Upper lobe of left lung (tissue), 6 donors: ENCODE results near the gene TTC28. TPM values are rescaled to one million over a fixed set of nuclear protein-coding genes. Genes with fewer than 3 reads are reported as not detected.

Source experiments
- ATAC-seq, 2 donors: fragments of 200-7000 bp; cut with Tn5 transposase; one replicate each; pipeline ENCODE4 v1.9.1; 2022; ENCODE audit warnings: mild to moderate bottlenecking in 2 of 2, moderate library complexity in 2 of 2; ENCODE audit not compliant: low FRiP score in 2 of 2
- DNase-seq, 2 donors: peaks; one replicate each; pipeline ENCODE4 v3.0.0-alpha.2; 2019 to 2020
- H3K27ac ChIP-seq, 4 donors: fragments of 200-600 bp; sonication (generic); one replicate each; pipeline ENCODE4 v1.5.1; 2016 to 2019
- H3K27me3 ChIP-seq, 4 donors: fragments of 200-600 bp; sonication (generic); one replicate each; pipeline ENCODE4 v1.5.1; 2017 to 2019
- H3K36me3 ChIP-seq, 4 donors: fragments of 200-600 bp; sonication (generic); one replicate each; pipeline ENCODE4 v1.5.1; 2016 to 2019
- H3K4me1 ChIP-seq, 4 donors: fragments of 200-600 bp; sonication (generic); one replicate each; pipeline ENCODE4 v1.5.1; 2018 to 2019
- H3K4me3 ChIP-seq, 4 donors: fragments of 200-600 bp; sonication (generic); one replicate each; pipeline ENCODE4 v1.5.1; 2017 to 2019; ENCODE audit warnings: mild to moderate bottlenecking in 2 of 4, moderate library complexity in 1 of 4
- H3K9me3 ChIP-seq, 4 donors: fragments of 200-600 bp; sonication (generic); one replicate each; pipeline ENCODE4 v1.5.1; 2018 to 2019
- CTCF ChIP-seq, 6 experiments: fragments of 450-650 bp in 4 of 6; fragments of 200-600 bp in 2 of 6; sonication (generic) in 2 of 6; IDR thresholded peaks; one replicate each; pipeline ENCODE4 v1.5.1; 2016 to 2019; ENCODE audit warnings: antibody characterized with exemption in 6 of 6
- EP300 ChIP-seq, 4 donors: sonication (generic); formaldehyde crosslinking; IDR thresholded peaks; one replicate each; pipeline ENCODE4 v1.5.1; 2017; ENCODE audit warnings: antibody characterized with exemption in 4 of 4, control low read depth in 2 of 4
- POLR2A ChIP-seq, 4 donors: fragments of 450-650 bp; IDR thresholded peaks; one replicate each; pipeline ENCODE4 v1.5.1; 2016 to 2017; ENCODE audit warnings: antibody characterized with exemption in 4 of 4, mild to moderate bottlenecking in 2 of 4
- POLR2AphosphoS5 ChIP-seq, 2 donors: sonication (generic); formaldehyde crosslinking; IDR thresholded peaks; one replicate each; pipeline ENCODE4 v1.5.1; 2017; ENCODE audit warnings: antibody characterized with exemption in 2 of 2
- WGBS, 2 donors: methylation state at CpG; one replicate each; pipeline ENCODE4 v1.1.5; 2017 to 2018; 5-methylcytosine and 5-hydroxymethylcytosine counted together
- total RNA-seq, 6 donors: library from RNA; depleted of rRNA in 4 of 6; stranded (reverse); fragments of >200 nt in 4 of 6; gene quantifications; one replicate each; pipeline versions ENCODE4 v1.1.0 to v1.2.1, GENCODE V29; 2016 to 2021
- donor health status: DM: no; HTN: no; CAD: no; lungs with moderate emphysema.
- donor health status: DM: no; HTN: yes; CAD: no; lungs with severe emphysema.

The TTC28 gene
- total RNA-seq, 6 donors from 2014 or later, result 30.1 to 69.4 (median 41.4) TPM

GRCh38 chr22:28430466-28431025 lies 249.1 kb downstream of the TTC28 start:
- Histone ChIP-seq H3K9me3 (no peaks in the 10 kb centered on the region), H3K27me3 (no peaks in the 10 kb centered on the region), H3K27ac (no peak overlapping the region), H3K4me1 (peaks cover 9 to 30% (median 18%) of the 10 kb centered on the region in 4 donors), H3K4me3 (no peak overlapping the region), H3K36me3 (no peaks in the 10 kb centered on the region)
- TF ChIP-seq POLR2AphosphoS5 (IDR thresholded peaks at IDR 0.05) (no peak), CTCF (IDR thresholded peaks at IDR 0.05) (no peak), POLR2A (IDR thresholded peaks at IDR 0.05) (no peak)
- DNase-seq, result no peak
- no peak for ATAC-seq
- 58 to 63% methylated on average over 2 of the region's 2 CpGs for WGBS, 2 donors

DNA sequence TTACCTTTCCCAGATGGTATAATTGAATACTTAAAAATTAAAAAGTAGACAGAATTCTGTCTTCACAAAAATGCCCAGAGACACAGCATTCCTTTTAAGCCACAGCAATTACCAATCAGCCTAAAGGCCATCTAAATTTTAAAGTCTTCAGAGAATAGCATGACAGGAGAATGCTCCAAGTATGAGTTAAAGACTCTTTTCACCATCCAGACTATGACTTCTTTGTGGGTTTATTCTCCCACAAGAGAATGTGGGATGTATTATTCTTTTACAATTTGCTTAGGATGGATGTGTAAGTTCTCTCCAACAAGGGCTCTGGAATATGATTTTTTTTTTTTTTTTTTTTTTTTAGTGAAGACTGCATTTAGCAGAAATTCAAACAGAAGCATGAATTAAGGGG lies 249.9 kb downstream of the TTC28 start:
- Histone ChIP-seq H3K9me3 (no peaks in the 10 kb centered on the region), H3K27ac (no peak overlapping the region), H3K4me3 (no peak overlapping the region), H3K36me3 (no peaks in the 10 kb centered on the region), H3K4me1 (peaks cover 9 to 22% (median 17%) of the 10 kb centered on the region in 4 donors), H3K27me3 (no peaks in the 10 kb centered on the region)
- DNase-seq, result no peak
- ATAC-seq, result no peak
- TF ChIP-seq POLR2A (IDR thresholded peaks at IDR 0.05), result no peak
- TF ChIP-seq EP300 (IDR thresholded peaks at IDR 0.05), result no peak
- no peak for TF ChIP-seq POLR2AphosphoS5 (IDR thresholded peaks at IDR 0.05)
- TF ChIP-seq CTCF (IDR thresholded peaks at IDR 0.05), result no peak

GRCh38 chr22:28428271-28428670 lies 251.4 kb downstream of the TTC28 start:
- ATAC-seq (no peak), DNase-seq (no peak)
- Histone ChIP-seq H3K27me3 (no peaks in the 10 kb centered on the region), H3K4me3 (no peak overlapping the region), H3K4me1 (peaks cover 12 to 27% (median 19%) of the 10 kb centered on the region in 4 donors), H3K27ac (no peak overlapping the region), H3K9me3 (no peaks in the 10 kb centered on the region), H3K36me3 (no peaks in the 10 kb centered on the region)
- WGBS, 2 donors, result 81 to 87% methylated on average over 1 of the region's 1 CpG
- TF ChIP-seq CTCF (IDR thresholded peaks at IDR 0.05) (no peak), POLR2A (IDR thresholded peaks at IDR 0.05) (no peak), EP300 (IDR thresholded peaks at IDR 0.05) (no peak), POLR2AphosphoS5 (IDR thresholded peaks at IDR 0.05) (no peak)

GRCh38 chr22:28426346-28427132 lies 253.1 kb downstream of the TTC28 start:
- WGBS, 2 donors, result 47 to 49% methylated on average over 3 of the region's 3 CpGs
- Histone ChIP-seq H3K36me3 (no peaks in the 10 kb centered on the region), H3K4me1 (peaks cover 8 to 24% (median 16%) of the 10 kb centered on the region in 4 donors), H3K27ac (no peak overlapping the region), H3K27me3 (no peaks in the 10 kb centered on the region), H3K9me3 (no peaks in the 10 kb centered on the region), H3K4me3 (no peak overlapping the region)
- DNase-seq, result no peak
- ATAC-seq, result no peak
- TF ChIP-seq CTCF (IDR thresholded peaks at IDR 0.05) (no peak), POLR2AphosphoS5 (IDR thresholded peaks at IDR 0.05) (no peak), POLR2A (IDR thresholded peaks at IDR 0.05) (no peak)

- H3K27ac ChIP-seq, result no peak overlapping the region
- H3K4me3 ChIP-seq, result no peak overlapping the region
- H3K36me3 ChIP-seq, result no peaks in the 10 kb centered on the region
- ATAC-seq (no peak), DNase-seq (no peak)
- no peaks in the 10 kb centered on the region for H3K9me3 ChIP-seq
- no peak for TF ChIP-seq CTCF (IDR thresholded peaks at IDR 0.05)
- H3K27me3 ChIP-seq, result no peaks in the 10 kb centered on the region
- peaks cover 8 to 27% (median 15%) of the 10 kb centered on the region in 4 donors for H3K4me1 ChIP-seq
- 81 to 87% methylated on average over 2 of the region's 2 CpGs for WGBS, 2 donors
Observed at GRCh38 chr22:28425211-28425610, 254.4 kb downstream of the TTC28 start.
